ENCODE measurements around the gene CIART.

Gene CIART

DNA sequence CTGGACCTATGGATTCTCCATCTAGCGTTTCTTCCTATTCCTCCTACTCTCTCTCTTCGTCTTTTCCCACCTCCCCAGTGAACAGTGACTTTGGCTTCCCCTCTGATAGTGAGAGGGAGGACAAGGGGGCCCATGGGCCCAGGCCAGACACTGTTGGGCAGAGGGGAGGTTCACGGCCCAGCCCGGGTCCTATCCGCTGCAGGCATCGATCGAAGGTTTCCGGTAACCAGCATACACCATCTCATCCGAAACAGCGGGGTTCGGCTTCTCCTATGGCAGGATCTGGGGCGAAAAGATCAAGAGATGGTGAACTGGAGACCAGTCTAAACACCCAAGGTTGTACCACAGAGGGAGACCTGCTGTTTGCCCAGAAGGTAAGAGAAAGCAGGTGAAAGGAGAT, 906 bp downstream of the CIART start:
- Histone ChIP-seq H3K36me3 (ENCODE audit: control insufficient read depth in 1 of 2, insufficient read depth in 2 of 2, low read depth in 1 of 2, low read length in 2 of 2) (peaks cover 5 to 51% of the 10 kb centered on the region in 2 experiments), H3K23ac (ENCODE audit: low read length in 2 of 2) (no peak overlapping the region), H3K27ac (ENCODE audit: low read length, poor library complexity, severe bottlenecking) (no peak overlapping the region), H2AFZ (ENCODE audit: low read depth, low read length) (no peak overlapping the region), H2BK5ac (ENCODE audit: low read depth, low read length, poor library complexity, severe bottlenecking) (no peak overlapping the region), H2BK12ac (ENCODE audit: low read length in 2 of 2) (no peak overlapping the region), H3K9me3 (ENCODE audit: control insufficient read depth, low read length) (no peaks in the 10 kb centered on the region), H3K4ac (ENCODE audit: low read depth in 1 of 2, low read length in 2 of 2) (no peak overlapping the region), H3K14ac (ENCODE audit: low read length in 2 of 2) (no peak overlapping the region), H3K9ac (ENCODE audit: low read length) (peak overlapping the region; percentile 98), H3K79me1 (replicated peaks; ENCODE audit: low read length, poor library complexity, severe bottlenecking) (no peaks in the 10 kb centered on the region), H2BK120ac (ENCODE audit: low read depth, low read length) (no peak overlapping the region), H3K4me1 (ENCODE audit: control insufficient read depth, insufficient read depth, low read depth, low read length) (peaks cover 11% of the 10 kb centered on the region), H2AK5ac (ENCODE audit: low read length, severe bottlenecking) (no peak overlapping the region), H3K27me3 (ENCODE audit: control insufficient read depth in 1 of 2, insufficient read depth in 1 of 2, low read length in 2 of 2) (peaks cover 0 to 21% of the 10 kb centered on the region in 2 experiments), H4K91ac (ENCODE audit: low read length) (no peak overlapping the region), H3K4me3 (ENCODE audit: insufficient read depth in 1 of 2, low read depth in 1 of 2, low read length in 2 of 2) (peak overlapping the region in 1 of 2 experiments; percentile 98), H4K8ac (ENCODE audit: low read length) (no peak overlapping the region), H3K4me2 (ENCODE audit: low read length, poor library complexity, severe bottlenecking) (no peak overlapping the region), H2BK15ac (ENCODE audit: low read depth, poor library complexity, severe bottlenecking) (no peak overlapping the region), H3K18ac (ENCODE audit: low read depth in 1 of 2, low read length in 2 of 2) (no peak overlapping the region)
- no peak for DNase-seq
- 98% methylated on average over 10 of the region's 12 CpGs for WGBS

DNA sequence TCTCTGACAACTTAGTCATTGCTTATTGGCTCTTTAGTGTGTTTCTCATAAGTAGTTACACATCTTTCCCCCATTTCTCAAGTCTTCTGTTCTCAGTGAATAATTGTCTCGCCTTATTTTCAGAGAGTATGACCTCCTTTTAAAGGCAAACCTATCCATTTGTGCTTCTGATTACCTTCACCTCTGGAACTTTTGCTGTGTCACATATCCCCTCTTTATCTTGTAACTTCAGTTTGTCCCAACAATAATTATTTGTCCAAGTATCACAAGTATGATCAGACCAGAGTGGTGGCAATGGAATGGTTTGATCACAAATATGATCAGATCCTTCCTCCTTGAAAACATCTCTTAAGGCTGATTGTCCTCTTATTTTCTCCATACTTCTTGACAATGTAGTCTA, 6.0 kb downstream of the CIART start:
- WGBS: 80% methylated on average over 1 of the region's 1 CpG
- Histone ChIP-seq H2BK5ac (ENCODE audit: low read depth, low read length, poor library complexity, severe bottlenecking) (no peak overlapping the region), H2BK12ac (ENCODE audit: low read length in 2 of 2) (no peak overlapping the region), H3K23ac (ENCODE audit: low read length in 2 of 2) (no peak overlapping the region), H3K4me2 (ENCODE audit: low read length, poor library complexity, severe bottlenecking) (no peak overlapping the region), H3K27ac (ENCODE audit: low read length, poor library complexity, severe bottlenecking) (no peak overlapping the region), H3K4ac (ENCODE audit: low read depth in 1 of 2, low read length in 2 of 2) (no peak overlapping the region), H4K91ac (ENCODE audit: low read length) (no peak overlapping the region), H3K9me3 (ENCODE audit: control insufficient read depth, low read length) (no peaks in the 10 kb centered on the region), H2AFZ (ENCODE audit: low read depth, low read length) (no peak overlapping the region), H4K8ac (ENCODE audit: low read length) (no peak overlapping the region), H2BK15ac (ENCODE audit: low read depth, poor library complexity, severe bottlenecking) (no peak overlapping the region), H2BK120ac (ENCODE audit: low read depth, low read length) (no peak overlapping the region), H3K27me3 (ENCODE audit: control insufficient read depth in 1 of 2, insufficient read depth in 1 of 2, low read length in 2 of 2) (peaks cover 0 to 7% of the 10 kb centered on the region in 2 experiments), H3K14ac (ENCODE audit: low read length in 2 of 2) (no peak overlapping the region), H3K79me1 (replicated peaks; ENCODE audit: low read length, poor library complexity, severe bottlenecking) (no peaks in the 10 kb centered on the region), H3K18ac (ENCODE audit: low read depth in 1 of 2, low read length in 2 of 2) (no peak overlapping the region), H3K36me3 (ENCODE audit: control insufficient read depth in 1 of 2, insufficient read depth in 2 of 2, low read depth in 1 of 2, low read length in 2 of 2) (peaks cover 5 to 42% of the 10 kb centered on the region in 2 experiments), H2AK5ac (ENCODE audit: low read length, severe bottlenecking) (no peak overlapping the region), H3K4me1 (ENCODE audit: control insufficient read depth, insufficient read depth, low read depth, low read length) (no peaks in the 10 kb centered on the region), H3K4me3 (ENCODE audit: insufficient read depth in 1 of 2, low read depth in 1 of 2, low read length in 2 of 2) (no peak overlapping the region), H3K9ac (ENCODE audit: low read length) (no peak overlapping the region)
- no peak for DNase-seq

DNA sequence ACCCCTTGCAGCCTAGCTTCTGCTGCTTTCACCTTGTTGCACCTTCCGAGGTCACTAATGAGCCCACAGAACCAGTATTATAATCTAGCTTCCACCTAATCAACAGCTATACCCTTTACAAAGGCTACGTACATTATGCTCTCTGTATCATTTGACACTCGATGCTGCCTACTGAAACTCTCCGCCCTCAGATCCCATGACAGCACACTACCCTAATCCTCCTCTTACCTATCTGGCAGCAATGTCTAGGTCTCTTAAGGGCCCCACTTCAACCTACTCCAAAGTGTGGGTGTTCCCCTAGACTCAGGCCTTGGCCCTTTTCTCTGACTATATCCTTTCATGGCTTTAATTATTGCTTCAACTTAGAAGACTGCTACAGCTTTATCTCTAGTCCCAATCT, 6.5 kb downstream of the CIART start:
- Histone ChIP-seq H3K9me3 (ENCODE audit: control insufficient read depth, low read length) (no peaks in the 10 kb centered on the region), H3K4ac (ENCODE audit: low read depth in 1 of 2, low read length in 2 of 2) (no peak overlapping the region), H3K79me1 (replicated peaks; ENCODE audit: low read length, poor library complexity, severe bottlenecking) (peaks cover under 1% of the 10 kb centered on the region), H2AK5ac (ENCODE audit: low read length, severe bottlenecking) (no peak overlapping the region), H2BK15ac (ENCODE audit: low read depth, poor library complexity, severe bottlenecking) (no peak overlapping the region), H2AFZ (ENCODE audit: low read depth, low read length) (no peak overlapping the region), H2BK5ac (ENCODE audit: low read depth, low read length, poor library complexity, severe bottlenecking) (no peak overlapping the region), H4K8ac (ENCODE audit: low read length) (no peak overlapping the region), H3K14ac (ENCODE audit: low read length in 2 of 2) (no peak overlapping the region), H2BK120ac (ENCODE audit: low read depth, low read length) (no peak overlapping the region), H3K18ac (ENCODE audit: low read depth in 1 of 2, low read length in 2 of 2) (no peak overlapping the region), H4K91ac (ENCODE audit: low read length) (no peak overlapping the region), H3K4me3 (ENCODE audit: insufficient read depth in 1 of 2, low read depth in 1 of 2, low read length in 2 of 2) (no peak overlapping the region), H3K27ac (ENCODE audit: low read length, poor library complexity, severe bottlenecking) (no peak overlapping the region), H3K27me3 (ENCODE audit: control insufficient read depth in 1 of 2, insufficient read depth in 1 of 2, low read length in 2 of 2) (peaks cover 0 to 7% of the 10 kb centered on the region in 2 experiments), H3K4me1 (ENCODE audit: control insufficient read depth, insufficient read depth, low read depth, low read length) (no peaks in the 10 kb centered on the region), H2BK12ac (ENCODE audit: low read length in 2 of 2) (no peak overlapping the region), H3K36me3 (ENCODE audit: control insufficient read depth in 1 of 2, insufficient read depth in 2 of 2, low read depth in 1 of 2, low read length in 2 of 2) (peaks cover 5 to 42% of the 10 kb centered on the region in 2 experiments), H3K4me2 (ENCODE audit: low read length, poor library complexity, severe bottlenecking) (no peak overlapping the region), H3K23ac (ENCODE audit: low read length in 2 of 2) (no peak overlapping the region), H3K9ac (ENCODE audit: low read length) (no peak overlapping the region)
- DNase-seq: no peak
- WGBS: 92% methylated on average over 4 of the region's 4 CpGs

DNA sequence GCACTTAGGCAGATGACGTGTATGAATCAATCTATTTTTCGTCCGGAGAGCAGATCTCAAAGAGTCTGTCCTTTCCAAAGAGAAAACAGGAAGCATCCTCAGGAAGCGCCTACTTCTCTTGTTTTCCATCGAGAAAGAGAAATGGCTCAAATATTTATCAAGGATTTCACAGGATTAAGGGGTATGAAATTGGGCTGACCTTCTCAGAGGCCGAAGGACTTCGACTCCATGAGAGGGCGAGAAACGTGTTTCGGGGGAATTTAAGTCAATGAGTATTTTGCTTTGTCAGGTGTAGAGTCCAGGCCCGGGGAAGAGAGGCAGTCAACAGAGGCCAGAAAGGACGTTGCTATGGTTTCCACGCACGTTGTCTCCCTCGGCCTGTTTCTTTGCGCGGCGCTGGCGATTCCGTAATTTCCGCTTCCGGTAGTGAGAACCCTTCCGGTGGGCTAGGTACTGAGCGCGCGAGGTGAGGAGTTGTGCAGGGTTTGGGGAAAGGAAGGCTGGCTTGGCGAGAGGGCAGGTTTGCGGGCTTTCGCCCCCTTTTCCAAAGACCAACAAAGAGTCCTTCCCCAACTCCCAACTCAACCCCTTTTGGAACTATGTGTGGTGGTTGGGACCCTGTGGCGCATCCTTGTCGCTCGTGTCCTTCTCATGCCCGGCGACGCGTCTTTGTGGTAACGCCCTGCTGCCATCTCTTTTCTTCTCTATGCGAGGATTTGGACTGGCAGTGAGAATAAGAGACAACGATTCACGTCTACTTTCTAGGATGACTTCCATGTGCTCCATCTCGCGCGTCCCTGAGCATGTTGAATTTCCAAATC, 11.3 kb downstream of the CIART start, which contains the start of gene MRPS21:
TSS of gene MRPS21 (plus strand) at position 429 of the 821 bp plus-strand sequence. CDS start 506 bp downstream, outside the sequence.
- Histone ChIP-seq H2AK5ac (ENCODE audit: low read length, severe bottlenecking) (peak within 1 kb of the TSS; percentile 7), H3K27me3 (ENCODE audit: control insufficient read depth in 1 of 2, insufficient read depth in 1 of 2, low read length in 2 of 2) (no peaks in the 10 kb centered on the region), H3K23ac (ENCODE audit: low read length in 2 of 2) (no peak within 1 kb of the TSS), H2BK15ac (ENCODE audit: low read depth, poor library complexity, severe bottlenecking) (no peak within 1 kb of the TSS), H3K27ac (ENCODE audit: low read length, poor library complexity, severe bottlenecking) (peak within 1 kb of the TSS; percentile 15), H2AFZ (ENCODE audit: low read depth, low read length) (peak within 1 kb of the TSS; percentile 83), H3K4ac (ENCODE audit: low read depth in 1 of 2, low read length in 2 of 2) (no peak within 1 kb of the TSS), H3K18ac (ENCODE audit: low read depth in 1 of 2, low read length in 2 of 2) (peak within 1 kb of the TSS in 1 of 2 experiments; percentile 41), H4K8ac (ENCODE audit: low read length) (peak within 1 kb of the TSS; percentile 66), H2BK12ac (ENCODE audit: low read length in 2 of 2) (no peak within 1 kb of the TSS), H3K14ac (ENCODE audit: low read length in 2 of 2) (peak within 1 kb of the TSS in 1 of 2 experiments; percentile 44), H4K91ac (ENCODE audit: low read length) (no peak within 1 kb of the TSS), H2BK120ac (ENCODE audit: low read depth, low read length) (no peak within 1 kb of the TSS), H3K9me3 (ENCODE audit: control insufficient read depth, low read length) (no peaks in the 10 kb centered on the region), H3K4me2 (ENCODE audit: low read length, poor library complexity, severe bottlenecking) (peak within 1 kb of the TSS; percentile 90), H3K79me1 (replicated peaks; ENCODE audit: low read length, poor library complexity, severe bottlenecking) (peaks cover 12% of the 10 kb centered on the region), H3K36me3 (ENCODE audit: control insufficient read depth in 1 of 2, insufficient read depth in 2 of 2, low read depth in 1 of 2, low read length in 2 of 2) (peaks cover 9 to 34% of the 10 kb centered on the region in 2 experiments), H3K9ac (ENCODE audit: low read length) (peak within 1 kb of the TSS; percentile 99), H3K4me3 (ENCODE audit: insufficient read depth in 1 of 2, low read depth in 1 of 2, low read length in 2 of 2) (peak within 1 kb of the TSS; percentile 72 to 99), H2BK5ac (ENCODE audit: low read depth, low read length, poor library complexity, severe bottlenecking) (no peak within 1 kb of the TSS), H3K4me1 (ENCODE audit: control insufficient read depth, insufficient read depth, low read depth, low read length) (peaks cover 5% of the 10 kb centered on the region)
- peak; percentile 90 for DNase-seq
- WGBS: 44% methylated on average over 29 of the region's 43 CpGs
